Measurements from ENCODE around the gene PNMA1.

Gene PNMA1

GRCh38 chr14:73727166-73727565, 13.0 kb upstream of the PNMA1 start:
- no peak overlapping the region for H4K8ac ChIP-seq (ENCODE audit: low read length)
- H3K4me1 ChIP-seq (ENCODE audit: control insufficient read depth, insufficient read depth, low read depth, low read length): peaks cover 44% of the 10 kb centered on the region
- DNase-seq: no peak
- H3K36me3 ChIP-seq (ENCODE audit: control insufficient read depth in 1 of 2, insufficient read depth in 2 of 2, low read depth in 1 of 2, low read length in 2 of 2): peaks cover 62 to 72% of the 10 kb centered on the region in 2 experiments
- H2BK12ac ChIP-seq (ENCODE audit: low read length in 2 of 2): peak overlapping the region; percentile 15 to 70
- peak overlapping the region in 1 of 2 experiments; percentile 25 for H3K18ac ChIP-seq (ENCODE audit: low read depth in 1 of 2, low read length in 2 of 2)
- H2AFZ ChIP-seq (ENCODE audit: low read depth, low read length): no peak overlapping the region
- H2BK120ac ChIP-seq (ENCODE audit: low read depth, low read length): no peak overlapping the region
- peak overlapping the region in 1 of 2 experiments; percentile 20 for H3K4ac ChIP-seq (ENCODE audit: low read depth in 1 of 2, low read length in 2 of 2)
- no peak overlapping the region for H2BK5ac ChIP-seq (ENCODE audit: low read depth, low read length, poor library complexity, severe bottlenecking)
- no peaks in the 10 kb centered on the region for H3K27me3 ChIP-seq (ENCODE audit: control insufficient read depth in 1 of 2, insufficient read depth in 1 of 2, low read length in 2 of 2)
- peak overlapping the region; percentile 97 for H3K27ac ChIP-seq (ENCODE audit: low read length, poor library complexity, severe bottlenecking)
- H3K79me1 ChIP-seq (replicated peaks; ENCODE audit: low read length, poor library complexity, severe bottlenecking): peaks cover 29% of the 10 kb centered on the region
- H2BK15ac ChIP-seq (ENCODE audit: low read depth, poor library complexity, severe bottlenecking): no peak overlapping the region
- H3K4me3 ChIP-seq (ENCODE audit: insufficient read depth in 1 of 2, low read depth in 1 of 2, low read length in 2 of 2): no peak overlapping the region
- H3K14ac ChIP-seq (ENCODE audit: low read length in 2 of 2): no peak overlapping the region
- H4K91ac ChIP-seq (ENCODE audit: low read length): peak overlapping the region; percentile 30
- no peak overlapping the region for H3K23ac ChIP-seq (ENCODE audit: low read length in 2 of 2)
- WGBS: 90% methylated on average over 7 of the region's 7 CpGs
- no peak overlapping the region for H3K4me2 ChIP-seq (ENCODE audit: low read length, poor library complexity, severe bottlenecking)
- H3K9me3 ChIP-seq (ENCODE audit: control insufficient read depth, low read length): no peaks in the 10 kb centered on the region
- H2AK5ac ChIP-seq (ENCODE audit: low read length, severe bottlenecking): peak overlapping the region; percentile 79
- peak overlapping the region; percentile 69 for H3K9ac ChIP-seq (ENCODE audit: low read length)

GRCh38 chr14:73726025-73726961, 12.1 kb upstream of the PNMA1 start:
- H4K91ac ChIP-seq (ENCODE audit: low read length): peak overlapping the region; percentile 67
- no peaks in the 10 kb centered on the region for H3K27me3 ChIP-seq (ENCODE audit: control insufficient read depth in 1 of 2, insufficient read depth in 1 of 2, low read length in 2 of 2)
- peak overlapping the region; percentile 91 for H3K9ac ChIP-seq (ENCODE audit: low read length)
- peak overlapping the region; percentile 97 for H3K27ac ChIP-seq (ENCODE audit: low read length, poor library complexity, severe bottlenecking)
- peak overlapping the region; percentile 29 to 65 for H3K4ac ChIP-seq (ENCODE audit: low read depth in 1 of 2, low read length in 2 of 2)
- H2AK5ac ChIP-seq (ENCODE audit: low read length, severe bottlenecking): peak overlapping the region; percentile 84
- WGBS: 76% methylated on average over 14 of the region's 14 CpGs
- peak overlapping the region; percentile 15 for H2BK15ac ChIP-seq (ENCODE audit: low read depth, poor library complexity, severe bottlenecking)
- H2BK5ac ChIP-seq (ENCODE audit: low read depth, low read length, poor library complexity, severe bottlenecking): no peak overlapping the region
- H3K4me3 ChIP-seq (ENCODE audit: insufficient read depth in 1 of 2, low read depth in 1 of 2, low read length in 2 of 2): peak overlapping the region in 1 of 2 experiments; percentile 3
- H3K9me3 ChIP-seq (ENCODE audit: control insufficient read depth, low read length): no peaks in the 10 kb centered on the region
- H3K36me3 ChIP-seq (ENCODE audit: control insufficient read depth in 1 of 2, insufficient read depth in 2 of 2, low read depth in 1 of 2, low read length in 2 of 2): peaks cover 65 to 72% of the 10 kb centered on the region in 2 experiments
- no peak for DNase-seq
- H3K18ac ChIP-seq (ENCODE audit: low read depth in 1 of 2, low read length in 2 of 2): peak overlapping the region; percentile 54 to 86
- peaks cover 45% of the 10 kb centered on the region for H3K4me1 ChIP-seq (ENCODE audit: control insufficient read depth, insufficient read depth, low read depth, low read length)
- H3K79me1 ChIP-seq (replicated peaks; ENCODE audit: low read length, poor library complexity, severe bottlenecking): peaks cover 32% of the 10 kb centered on the region
- peak overlapping the region; percentile 83 for H4K8ac ChIP-seq (ENCODE audit: low read length)
- peak overlapping the region; percentile 72 to 89 for H2BK12ac ChIP-seq (ENCODE audit: low read length in 2 of 2)
- H3K23ac ChIP-seq (ENCODE audit: low read length in 2 of 2): peak overlapping the region in 1 of 2 experiments; percentile 75
- H3K4me2 ChIP-seq (ENCODE audit: low read length, poor library complexity, severe bottlenecking): no peak overlapping the region
- peak overlapping the region in 1 of 2 experiments; percentile 44 for H3K14ac ChIP-seq (ENCODE audit: low read length in 2 of 2)
- no peak overlapping the region for H2AFZ ChIP-seq (ENCODE audit: low read depth, low read length)
- peak overlapping the region; percentile 21 for H2BK120ac ChIP-seq (ENCODE audit: low read depth, low read length)

GRCh38 chr14:73725116-73726024, 11.2 kb upstream of the PNMA1 start:
- Histone ChIP-seq H2AK5ac (ENCODE audit: low read length, severe bottlenecking) (peak overlapping the region; percentile 84), H4K8ac (ENCODE audit: low read length) (peak overlapping the region; percentile 83), H3K4me2 (ENCODE audit: low read length, poor library complexity, severe bottlenecking) (no peak overlapping the region), H3K4me3 (ENCODE audit: insufficient read depth in 1 of 2, low read depth in 1 of 2, low read length in 2 of 2) (peak overlapping the region in 1 of 2 experiments; percentile 3), H2BK5ac (ENCODE audit: low read depth, low read length, poor library complexity, severe bottlenecking) (no peak overlapping the region), H2BK15ac (ENCODE audit: low read depth, poor library complexity, severe bottlenecking) (peak overlapping the region; percentile 44), H4K91ac (ENCODE audit: low read length) (peak overlapping the region; percentile 84), H3K9ac (ENCODE audit: low read length) (peak overlapping the region; percentile 91), H3K4ac (ENCODE audit: low read depth in 1 of 2, low read length in 2 of 2) (peak overlapping the region; percentile 52 to 65), H2BK120ac (ENCODE audit: low read depth, low read length) (peak overlapping the region; percentile 21), H3K23ac (ENCODE audit: low read length in 2 of 2) (no peak overlapping the region), H3K9me3 (ENCODE audit: control insufficient read depth, low read length) (no peaks in the 10 kb centered on the region), H3K36me3 (ENCODE audit: control insufficient read depth in 1 of 2, insufficient read depth in 2 of 2, low read depth in 1 of 2, low read length in 2 of 2) (peaks cover 67 to 73% of the 10 kb centered on the region in 2 experiments), H2BK12ac (ENCODE audit: low read length in 2 of 2) (peak overlapping the region; percentile 72 to 94), H3K18ac (ENCODE audit: low read depth in 1 of 2, low read length in 2 of 2) (peak overlapping the region; percentile 53 to 86), H3K4me1 (ENCODE audit: control insufficient read depth, insufficient read depth, low read depth, low read length) (peaks cover 48% of the 10 kb centered on the region), H3K79me1 (replicated peaks; ENCODE audit: low read length, poor library complexity, severe bottlenecking) (peaks cover 37% of the 10 kb centered on the region), H2AFZ (ENCODE audit: low read depth, low read length) (no peak overlapping the region), H3K27me3 (ENCODE audit: control insufficient read depth in 1 of 2, insufficient read depth in 1 of 2, low read length in 2 of 2) (no peaks in the 10 kb centered on the region), H3K27ac (ENCODE audit: low read length, poor library complexity, severe bottlenecking) (peak overlapping the region; percentile 97), H3K14ac (ENCODE audit: low read length in 2 of 2) (no peak overlapping the region)
- peak; percentile 62 for DNase-seq
- WGBS: 79% methylated on average over 8 of the region's 8 CpGs

Measured in mesenchymal stem cell (in vitro differentiated cells and primary cell).